WI38 (cell line): Measurements from ENCODE around the gene MRC1.

Experiments used
- H3K4me3 ChIP-seq: 2 replicates; pipeline ENCODE4 v1.5.1; 2011; ENCODE audit warnings: low read depth, mild to moderate bottlenecking, control low read depth, low read length
- CTCF ChIP-seq: IDR thresholded peaks from 2 replicates; pipeline ENCODE4 v1.5.1; 2012; ENCODE audit warnings: low read depth, mild to moderate bottlenecking, control low read depth, low read length

Gene MRC1

GRCh38 chr10:17959870-17960269 lies 150.7 kb downstream of the MRC1 start:
- no peak for TF ChIP-seq CTCF
- H3K4me3 ChIP-seq = no peak overlapping the region
